Hematopoietic multipotent progenitor cell treated with erythropoietin and hydrocortisone succinate and interleukin-3 and kit ligand, for 4 days (in vitro differentiated cells): ENCODE data around the gene THRB.

Source experiments
- DNase-seq: peaks from one replicate; pipeline ENCODE4 v3.0.0-alpha.2; 2015

The THRB gene

GRCh38 chr3:24344784-24345439 lies 149.7 kb downstream of the THRB start:
- DNase-seq = no peak

- peak; percentile 69 for DNase-seq
Measured at GRCh38 chr3:24343084-24343783, 151.4 kb downstream of the THRB start.

GRCh38 chr3:24342275-24342674 lies 152.4 kb downstream of the THRB start:
- no peak for DNase-seq

GRCh38 chr3:24341668-24342067 lies 153.0 kb downstream of the THRB start:
- DNase-seq = peak; percentile 43

GRCh38 chr3:24340966-24341365 lies 153.7 kb downstream of the THRB start:
- DNase-seq = no peak

- no peak for DNase-seq
Measured at GRCh38 chr3:24340161-24340560, 154.5 kb downstream of the THRB start.

- no peak for DNase-seq
Measured at GRCh38 chr3:24339266-24339825, 155.3 kb downstream of the THRB start.

GRCh38 chr3:24338409-24339130 lies 156.1 kb downstream of the THRB start:
- DNase-seq = no peak

- DNase-seq = no peak
Measured at GRCh38 chr3:24336101-24336500, 158.5 kb downstream of the THRB start.

- no peak for DNase-seq
Measured at GRCh38 chr3:24332092-24332491, 162.6 kb downstream of the THRB start.

- no peak for DNase-seq
Measured at GRCh38 chr3:24323272-24323671, 171.4 kb downstream of the THRB start.

GRCh38 chr3:24320601-24321000 lies 174.0 kb downstream of the THRB start:
- no peak for DNase-seq

GRCh38 chr3:24318677-24319287 lies 175.9 kb downstream of the THRB start:
- no peak for DNase-seq

- DNase-seq = no peak
Measured at GRCh38 chr3:24316887-24317383, 177.7 kb downstream of the THRB start.

GRCh38 chr3:24315971-24316370 lies 178.7 kb downstream of the THRB start:
- no peak for DNase-seq

- no peak for DNase-seq
Measured at GRCh38 chr3:24315356-24315755, 179.3 kb downstream of the THRB start.

- DNase-seq = no peak
Measured at GRCh38 chr3:24311881-24312280, 182.8 kb downstream of the THRB start.

GRCh38 chr3:24310887-24311286 lies 183.8 kb downstream of the THRB start:
- DNase-seq = no peak

- DNase-seq = peak; percentile 22
Measured at GRCh38 chr3:24306518-24306917, 188.1 kb downstream of the THRB start.

GRCh38 chr3:24305795-24306467 lies 188.7 kb downstream of the THRB start:
- peak; percentile 77 for DNase-seq

GRCh38 chr3:24303057-24303754 lies 191.4 kb downstream of the THRB start:
- peak; percentile 90 for DNase-seq

- DNase-seq = no peak
Measured at GRCh38 chr3:24302396-24302795, 192.3 kb downstream of the THRB start.
